Naive thymus-derived CD4-positive, alpha-beta T cell (primary cell): ENCODE results near the gene GABRG3. TPM values are rescaled to one million over a fixed set of nuclear protein-coding genes. Genes with fewer than 3 reads are reported as not detected.
A peak's percentile ranks its signal among the peaks of the same experiment; 100 is the strongest.

Experiments used
- ATAC-seq: fragments of 150-1000 bp; cut with Tn5 transposase; 2 replicates; pipeline ENCODE4 v1.10.0; 2021; ENCODE audit warnings: mild to moderate bottlenecking, moderate library complexity
- CTCF ChIA-PET: fragments of 350-600 bp; sonication (Branson Sonifier 250); formaldehyde crosslinking; loops from one replicate; lab custom pipeline; 2021; ENCODE audit warnings: antibody characterized with exemption; lab: Charles Lee
- POLR2A ChIA-PET: fragments of 350-600 bp; sonication (Branson Sonifier 250); formaldehyde crosslinking; loops from one replicate; lab custom pipeline; 2021; ENCODE audit warnings: antibody characterized with exemption, inconsistent platforms; lab: Charles Lee
- DNase-seq, 9 donors: peaks; one replicate each; pipeline versions ENCODE4 v3.0.0 to v3.0.0-alpha.2; 2020 to 2022; ENCODE audit warnings: mixed read lengths in 1 of 9
- H3K27ac ChIP-seq: one replicate; pipeline ENCODE4 v1.7.0; 2013; ENCODE audit warnings: mild to moderate bottlenecking, low read depth, low read length, moderate library complexity
- H3K27me3 ChIP-seq, 2 donors: one replicate each; pipeline ENCODE4 v1.7.0; 2013; ENCODE audit warnings: low read length in 2 of 2, mild to moderate bottlenecking in 2 of 2, moderate library complexity in 2 of 2; ENCODE audit not compliant: control insufficient read depth in 2 of 2, insufficient read depth in 2 of 2
- H3K36me3 ChIP-seq, 3 experiments: 1 replicate in 2 of 3; 2 replicates in 1 of 3; pipeline ENCODE4 v1.7.0; 2013; ENCODE audit warnings: low read length in 3 of 3, mild to moderate bottlenecking in 3 of 3, moderate library complexity in 1 of 3; ENCODE audit not compliant: insufficient read depth in 3 of 3, control insufficient read depth in 2 of 3
- H3K4me1 ChIP-seq, 2 donors: one replicate each; pipeline ENCODE4 v1.7.0; 2013; ENCODE audit warnings: low read length in 2 of 2, mild to moderate bottlenecking in 2 of 2, moderate library complexity in 1 of 2; ENCODE audit not compliant: control insufficient read depth in 2 of 2, insufficient read depth in 2 of 2
- H3K4me3 ChIP-seq: 2 replicates; pipeline ENCODE4 v1.7.0; 2013; ENCODE audit warnings: mild to moderate bottlenecking, low read length
- H3K9me3 ChIP-seq, 3 experiments: 1 replicate in 2 of 3; 2 replicates in 1 of 3; pipeline ENCODE4 v1.7.0; 2013; ENCODE audit warnings: low read length in 3 of 3; ENCODE audit not compliant: control insufficient read depth in 2 of 3
- H3K27ac Mint-ChIP-seq, 9 donors: one replicate each; pipeline ENCODE4 v1.8.0; 2020 to 2022; ENCODE audit warnings: mixed read lengths in 9 of 9, mild to moderate bottlenecking in 8 of 9, moderate library complexity in 5 of 9, inconsistent platforms in 2 of 9
- H3K27me3 Mint-ChIP-seq, 5 donors: one replicate each; pipeline ENCODE4 v1.8.0; 2021 to 2022; ENCODE audit warnings: mixed read lengths in 5 of 5, mild to moderate bottlenecking in 1 of 5
- H3K36me3 Mint-ChIP-seq, 5 donors: one replicate each; pipeline ENCODE4 v1.8.0; 2020 to 2022; ENCODE audit warnings: mixed read lengths in 5 of 5, mild to moderate bottlenecking in 3 of 5, inconsistent platforms in 1 of 5
- H3K4me1 Mint-ChIP-seq, 7 donors: one replicate each; pipeline ENCODE4 v1.8.0; 2020 to 2022; ENCODE audit warnings: mixed read lengths in 7 of 7, mild to moderate bottlenecking in 3 of 7, inconsistent platforms in 1 of 7
- H3K4me3 Mint-ChIP-seq, 10 donors: one replicate each; pipeline ENCODE4 v1.8.0; 2020 to 2022; ENCODE audit warnings: mild to moderate bottlenecking in 10 of 10, mixed read lengths in 10 of 10, moderate library complexity in 6 of 10, inconsistent platforms in 2 of 10
- H3K9me3 Mint-ChIP-seq, 11 donors: one replicate each; pipeline ENCODE4 v1.8.0; 2020 to 2022; ENCODE audit warnings: mixed read lengths in 11 of 11, mild to moderate bottlenecking in 4 of 11, inconsistent platforms in 1 of 11, moderate library complexity in 1 of 11
- intact Hi-C, 2 donors: fragments of 100-400 bp; cut with micrococcal nuclease; formaldehyde crosslinking; loops; one replicate each; pipeline ENCODE4 v1.15.1; 2023
- polyA plus RNA-seq, 2 donors: library from polyadenylated mRNA; unstranded; fragments of 300-500 nt; fragmentation: Illumina TruSeq; gene quantifications; one replicate each; pipeline ENCODE4 v1.2.3, GENCODE V29; 2021
- total RNA-seq, 6 experiments: library from RNA in 5 of 6; stranded (reverse) in 5 of 6; gene quantifications; 1 replicate in 5 of 6; 2 replicates in 1 of 6; pipeline ENCODE4 v1.2.3 and lab custom pipeline; 2021 to 2026

Gene GABRG3
- total and polyA plus RNA-seq, 7 experiments from 2014 or later = not detected

DNA sequence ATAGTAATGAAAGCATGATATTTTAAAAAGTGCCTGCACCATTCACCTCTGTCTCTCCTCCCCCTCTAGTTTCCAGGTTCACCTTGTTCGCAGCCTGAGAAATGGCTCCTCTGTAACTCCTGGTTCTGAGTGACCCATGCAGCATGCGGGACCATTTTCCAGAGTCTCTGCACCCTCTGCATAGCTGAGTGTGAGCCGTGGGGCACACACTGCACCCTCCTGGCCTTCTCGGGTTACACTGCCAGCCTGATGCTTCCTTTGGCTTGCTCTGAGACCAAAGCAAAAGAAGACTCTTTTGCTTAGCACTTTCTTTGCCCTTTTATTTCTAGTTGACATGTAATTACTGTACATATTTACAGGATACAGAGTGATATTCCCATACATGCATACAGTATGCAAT lies 287.3 kb downstream of the GABRG3 start:
- no peak overlapping the region for H3K27ac Mint-ChIP-seq
- Histone ChIP-seq H3K4me1 (no peaks in the 10 kb centered on the region), H3K9me3 (no peaks in the 10 kb centered on the region), H3K27ac (no peak overlapping the region), H3K4me3 (no peak overlapping the region), H3K36me3 (no peaks in the 10 kb centered on the region), H3K27me3 (no peaks in the 10 kb centered on the region)
- ATAC-seq = no peak
- no peak for DNase-seq
- H3K4me1 Mint-ChIP-seq = no peaks in the 10 kb centered on the region
- no peak overlapping the region for H3K4me3 Mint-ChIP-seq
- intact Hi-C loops = no loop called here
- H3K9me3 Mint-ChIP-seq = peaks cover 0 to 14% (median 7%) of the 10 kb centered on the region in 11 donors
- H3K36me3 Mint-ChIP-seq = peaks cover 0 to 6% (median 0%) of the 10 kb centered on the region in 5 donors
- CTCF ChIA-PET = no interaction called here
- POLR2A ChIA-PET = no interaction called here
- peaks cover 0 to 15% (median 0%) of the 10 kb centered on the region in 5 donors for H3K27me3 Mint-ChIP-seq

GRCh38 chr15:27260523-27260922 lies 289.5 kb downstream of the GABRG3 start:
- H3K9me3 ChIP-seq = no peaks in the 10 kb centered on the region
- peaks cover 0 to 6% (median 0%) of the 10 kb centered on the region in 5 donors for H3K36me3 Mint-ChIP-seq
- H3K9me3 Mint-ChIP-seq = peaks cover 3 to 27% (median 7%) of the 10 kb centered on the region in 11 donors
- ChIA-PET POLR2A (no interaction called here), CTCF (no interaction called here)
- peaks cover 0 to 13% (median 0%) of the 10 kb centered on the region in 5 donors for H3K27me3 Mint-ChIP-seq
- H3K27ac Mint-ChIP-seq = no peak overlapping the region
- ATAC-seq = no peak
- intact Hi-C loops = no loop called here
- H3K27ac ChIP-seq = no peak overlapping the region
- no peak for DNase-seq
- no peak overlapping the region for H3K4me3 ChIP-seq
- no peaks in the 10 kb centered on the region for H3K36me3 ChIP-seq
- H3K4me1 Mint-ChIP-seq = no peaks in the 10 kb centered on the region
- no peak overlapping the region for H3K4me3 Mint-ChIP-seq
- no peaks in the 10 kb centered on the region for H3K27me3 ChIP-seq
- H3K4me1 ChIP-seq = no peaks in the 10 kb centered on the region

- H3K27me3 Mint-ChIP-seq = peaks cover 0 to 8% (median 0%) of the 10 kb centered on the region in 5 donors
- Histone ChIP-seq H3K9me3 (peaks cover 0 to 3% (median 0%) of the 10 kb centered on the region in 3 experiments), H3K4me1 (no peaks in the 10 kb centered on the region), H3K27me3 (no peaks in the 10 kb centered on the region), H3K36me3 (no peaks in the 10 kb centered on the region), H3K27ac (no peak overlapping the region), H3K4me3 (no peak overlapping the region)
- H3K9me3 Mint-ChIP-seq = peaks cover 6 to 43% (median 11%) of the 10 kb centered on the region in 11 donors
- intact Hi-C loops = no loop called here
- peak overlapping the region in 1 of 10 donors; percentile 18 for H3K4me3 Mint-ChIP-seq
- ChIA-PET POLR2A (no interaction called here), CTCF (no interaction called here)
- DNase-seq = no peak
- no peak overlapping the region for H3K27ac Mint-ChIP-seq
- H3K36me3 Mint-ChIP-seq = peaks cover 0 to 4% (median 0%) of the 10 kb centered on the region in 5 donors
- no peak for ATAC-seq
- no peaks in the 10 kb centered on the region for H3K4me1 Mint-ChIP-seq
Measured at GRCh38 chr15:27268923-27269322, 297.9 kb downstream of the GABRG3 start.

DNA sequence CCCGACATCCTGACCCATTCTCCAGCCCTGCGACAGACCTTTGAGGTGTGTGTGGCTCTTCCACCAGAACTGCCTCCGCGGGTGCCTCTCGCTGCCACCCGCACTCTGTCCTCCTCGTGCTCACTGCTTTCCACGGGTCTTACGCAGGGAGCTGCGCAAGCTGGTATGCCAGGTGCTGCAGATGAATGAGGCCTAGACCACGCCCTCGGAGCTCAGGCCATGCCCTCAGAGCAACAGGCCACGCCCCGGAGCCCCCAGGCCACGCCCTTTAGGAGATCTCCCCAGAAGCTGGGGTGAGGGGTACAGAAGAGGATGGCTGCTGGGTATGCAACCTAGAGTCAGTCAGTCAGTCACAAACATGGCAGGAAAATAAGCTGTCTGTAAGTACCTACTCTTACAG lies 300.3 kb downstream of the GABRG3 start:
- POLR2A ChIA-PET = no interaction called here
- CTCF ChIA-PET = no interaction called here

GRCh38 chr15:27272427-27272826 lies 301.4 kb downstream of the GABRG3 start:
- no peaks in the 10 kb centered on the region for H3K4me1 ChIP-seq
- no peaks in the 10 kb centered on the region for H3K36me3 ChIP-seq
- H3K9me3 ChIP-seq = peaks cover 0 to 3% (median 0%) of the 10 kb centered on the region in 3 experiments
- H3K27ac ChIP-seq = no peak overlapping the region
- Mint-ChIP-seq H3K4me1 (no peaks in the 10 kb centered on the region), H3K27me3 (peaks cover 0 to 8% (median 0%) of the 10 kb centered on the region in 5 donors), H3K9me3 (peaks cover 4 to 32% (median 7%) of the 10 kb centered on the region in 11 donors), H3K36me3 (peaks cover 0 to 4% (median 0%) of the 10 kb centered on the region in 5 donors), H3K4me3 (no peak overlapping the region), H3K27ac (no peak overlapping the region)
- ATAC-seq (peak; percentile 4), DNase-seq (no peak)
- POLR2A ChIA-PET = no interaction called here
- H3K4me3 ChIP-seq = no peak overlapping the region
- intact Hi-C loops = no loop called here
- H3K27me3 ChIP-seq = no peaks in the 10 kb centered on the region
- CTCF ChIA-PET = no interaction called here

More for the DNA sequence above, 300.3 kb downstream of the GABRG3 start:
- H3K4me3 Mint-ChIP-seq = no peak overlapping the region
- Histone ChIP-seq H3K27me3 (no peaks in the 10 kb centered on the region), H3K27ac (no peak overlapping the region), H3K9me3 (peaks cover 0 to 3% (median 0%) of the 10 kb centered on the region in 3 experiments), H3K4me1 (no peaks in the 10 kb centered on the region), H3K4me3 (no peak overlapping the region), H3K36me3 (no peaks in the 10 kb centered on the region)
- H3K27ac Mint-ChIP-seq = no peak overlapping the region
- peaks cover 0 to 4% (median 0%) of the 10 kb centered on the region in 5 donors for H3K36me3 Mint-ChIP-seq
- H3K9me3 Mint-ChIP-seq = peaks cover 4 to 42% (median 11%) of the 10 kb centered on the region in 11 donors
- no peaks in the 10 kb centered on the region for H3K4me1 Mint-ChIP-seq
- DNase-seq = no peak
- intact Hi-C loops = no loop called here
- peaks cover 0 to 8% (median 0%) of the 10 kb centered on the region in 5 donors for H3K27me3 Mint-ChIP-seq
- no peak for ATAC-seq

DNA sequence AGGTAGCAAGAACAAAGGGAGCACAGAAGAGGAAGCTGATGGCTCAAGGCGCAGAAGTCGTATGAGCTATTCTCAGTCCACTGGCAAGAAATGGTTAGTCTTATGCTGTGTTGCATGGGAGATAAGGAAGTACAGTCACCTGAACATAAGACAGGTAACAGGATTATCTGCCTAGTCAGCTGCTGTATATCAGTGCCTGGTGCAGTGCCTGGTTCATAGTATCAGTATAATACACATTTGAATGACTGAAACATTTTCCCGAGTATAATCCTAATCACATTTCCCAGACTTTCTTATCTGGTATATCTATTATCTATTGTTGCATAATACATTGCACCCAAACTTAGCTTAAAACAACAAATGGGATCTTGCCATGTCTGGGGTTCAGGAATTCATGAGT lies 302.5 kb downstream of the GABRG3 start:
- Mint-ChIP-seq H3K4me1 (no peaks in the 10 kb centered on the region), H3K27ac (no peak overlapping the region), H3K36me3 (peaks cover 0 to 4% (median 0%) of the 10 kb centered on the region in 5 donors), H3K4me3 (no peak overlapping the region), H3K27me3 (peaks cover 0 to 8% (median 0%) of the 10 kb centered on the region in 5 donors), H3K9me3 (peaks cover 0 to 26% (median 6%) of the 10 kb centered on the region in 11 donors)
- peaks cover 0 to 3% (median 0%) of the 10 kb centered on the region in 3 experiments for H3K9me3 ChIP-seq
- no peak overlapping the region for H3K27ac ChIP-seq
- ChIA-PET CTCF (no interaction called here), POLR2A (no interaction called here)
- no peaks in the 10 kb centered on the region for H3K36me3 ChIP-seq
- intact Hi-C loops = no loop called here
- ATAC-seq = no peak
- H3K27me3 ChIP-seq = no peaks in the 10 kb centered on the region
- H3K4me3 ChIP-seq = no peak overlapping the region
- H3K4me1 ChIP-seq = no peaks in the 10 kb centered on the region
- DNase-seq = no peak

DNA sequence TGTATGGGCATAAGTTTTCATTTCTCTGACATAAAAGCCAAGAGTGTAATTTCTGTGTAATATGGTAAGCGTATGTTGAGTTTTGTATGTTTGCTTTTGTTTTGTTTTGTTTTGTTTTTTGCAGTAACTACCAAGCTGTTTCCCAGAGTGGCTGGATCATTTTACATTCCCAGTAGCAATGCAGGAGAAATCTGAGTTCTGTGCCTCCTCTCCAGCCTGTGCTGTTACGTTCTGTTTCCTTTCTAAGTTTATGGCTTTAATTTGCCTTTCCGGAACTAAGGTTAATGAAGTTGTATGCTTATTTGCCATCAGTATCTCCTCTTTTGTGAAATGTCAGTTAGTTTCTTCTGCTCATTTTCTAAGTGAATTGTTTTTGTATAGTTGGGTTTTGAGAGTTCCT lies 307.8 kb downstream of the GABRG3 start:
- no peak for ATAC-seq
- intact Hi-C loops = no loop called here
- no peak overlapping the region for H3K4me3 ChIP-seq
- POLR2A ChIA-PET = no interaction called here
- no peak overlapping the region for H3K4me3 Mint-ChIP-seq
- no peaks in the 10 kb centered on the region for H3K27me3 Mint-ChIP-seq
- CTCF ChIA-PET = no interaction called here
- no peaks in the 10 kb centered on the region for H3K36me3 Mint-ChIP-seq
- H3K27me3 ChIP-seq = no peaks in the 10 kb centered on the region
- no peaks in the 10 kb centered on the region for H3K9me3 ChIP-seq
- H3K36me3 ChIP-seq = no peaks in the 10 kb centered on the region
- H3K27ac Mint-ChIP-seq = no peak overlapping the region
- no peaks in the 10 kb centered on the region for H3K4me1 ChIP-seq
- DNase-seq = no peak
- peaks cover 0 to 11% (median 6%) of the 10 kb centered on the region in 11 donors for H3K9me3 Mint-ChIP-seq
- no peaks in the 10 kb centered on the region for H3K4me1 Mint-ChIP-seq
- H3K27ac ChIP-seq = no peak overlapping the region
